Esophagus (tissue), 2 donors: ENCODE results near the gene OPRPN. TPM values are rescaled to one million over a fixed set of nuclear protein-coding genes. Genes with fewer than 3 reads are reported as not detected.

Experiments used
- H3K27ac ChIP-seq, 2 donors: one replicate each; pipeline ENCODE4 v1.5.1; 2013; ENCODE audit warnings: low read depth in 2 of 2, mild to moderate bottlenecking in 2 of 2, inconsistent platforms in 1 of 2, low read length in 1 of 2, moderate library complexity in 1 of 2
- H3K27me3 ChIP-seq, 2 donors: one replicate each; pipeline ENCODE4 v1.6.1; 2013; ENCODE audit warnings: low read length in 2 of 2, control low read depth in 1 of 2, mild to moderate bottlenecking in 1 of 2; ENCODE audit not compliant: insufficient read depth in 2 of 2, control insufficient read depth in 1 of 2
- H3K36me3 ChIP-seq, 2 donors: one replicate each; pipeline ENCODE4 v1.6.1; 2013; ENCODE audit warnings: low read length in 1 of 2; ENCODE audit not compliant: control insufficient read depth in 2 of 2, insufficient read depth in 2 of 2
- H3K4me1 ChIP-seq, 2 donors: one replicate each; pipeline ENCODE4 v1.6.1; 2013; ENCODE audit warnings: low read length in 1 of 2; ENCODE audit not compliant: control insufficient read depth in 2 of 2, insufficient read depth in 2 of 2
- H3K4me3 ChIP-seq, 2 donors: one replicate each; pipeline ENCODE4 v1.5.1; 2013; ENCODE audit warnings: low read length in 2 of 2, mild to moderate bottlenecking in 2 of 2, low read depth in 1 of 2, moderate library complexity in 1 of 2
- H3K9me3 ChIP-seq, 2 donors: one replicate each; pipeline ENCODE4 v1.6.1; 2013; ENCODE audit warnings: mild to moderate bottlenecking in 2 of 2, low read depth in 1 of 2, low read length in 1 of 2, moderate library complexity in 1 of 2; ENCODE audit not compliant: control insufficient read depth in 2 of 2, insufficient read depth in 1 of 2
- WGBS, 2 donors: extraction: QIAGEN DNeasy Blood & Tissue Kit; methylation state at CpG; one replicate each; pipeline ENCODE4 v1.1.7; 2013; 5-methylcytosine and 5-hydroxymethylcytosine counted together
- polyA plus RNA-seq, 2 donors: library from polyadenylated mRNA; stranded (reverse); fragments of 200-250 nt; gene quantifications; one replicate each; pipeline ENCODE4 v1.2.3, GENCODE V29; 2013
- donor health status: healthy with polysubstance abuse.
- donor health status: Bipolar disorder and iron deficiency.

Gene OPRPN
- polyA plus RNA-seq, 2 donors = not detected

DNA sequence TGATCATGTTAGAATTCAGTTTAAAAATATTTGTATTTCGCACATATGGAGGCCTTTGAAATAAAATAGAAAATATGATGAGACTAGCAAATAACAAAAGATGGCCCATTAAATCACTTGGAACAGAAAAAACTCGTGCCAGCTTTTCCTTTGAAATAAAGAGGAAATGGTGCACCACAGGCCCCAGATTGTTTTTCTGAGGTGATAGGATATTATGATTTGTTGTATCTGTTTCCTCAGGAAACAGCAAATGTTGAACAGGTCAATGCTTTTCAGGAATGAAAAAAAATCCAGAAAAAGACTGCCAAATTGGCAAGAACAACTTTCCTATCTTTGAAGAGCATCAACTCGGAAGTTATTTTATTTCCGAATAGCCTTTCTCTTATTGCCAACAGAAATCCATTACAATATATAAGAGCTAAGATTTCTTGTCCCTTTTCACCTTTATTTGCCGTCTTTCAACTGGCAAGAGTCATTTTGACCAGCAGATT, 15.0 kb upstream of the OPRPN start, which contains the start of gene SMR3B:
Gene SMR3B, plus strand, starts transcription at position 441 of the 491 bp plus-strand sequence. CDS start 1,380 bp downstream, outside the sequence.
- 63 to 68% methylated on average over 5 of the region's 5 CpGs for WGBS, 2 donors
- H3K4me1 ChIP-seq = no peaks in the 10 kb centered on the region
- H3K4me3 ChIP-seq = no peak within 1 kb of the TSS
- H3K9me3 ChIP-seq = no peaks in the 10 kb centered on the region
- H3K27me3 ChIP-seq = no peaks in the 10 kb centered on the region
- H3K36me3 ChIP-seq = no peaks in the 10 kb centered on the region
- H3K27ac ChIP-seq = no peak within 1 kb of the TSS

DNA sequence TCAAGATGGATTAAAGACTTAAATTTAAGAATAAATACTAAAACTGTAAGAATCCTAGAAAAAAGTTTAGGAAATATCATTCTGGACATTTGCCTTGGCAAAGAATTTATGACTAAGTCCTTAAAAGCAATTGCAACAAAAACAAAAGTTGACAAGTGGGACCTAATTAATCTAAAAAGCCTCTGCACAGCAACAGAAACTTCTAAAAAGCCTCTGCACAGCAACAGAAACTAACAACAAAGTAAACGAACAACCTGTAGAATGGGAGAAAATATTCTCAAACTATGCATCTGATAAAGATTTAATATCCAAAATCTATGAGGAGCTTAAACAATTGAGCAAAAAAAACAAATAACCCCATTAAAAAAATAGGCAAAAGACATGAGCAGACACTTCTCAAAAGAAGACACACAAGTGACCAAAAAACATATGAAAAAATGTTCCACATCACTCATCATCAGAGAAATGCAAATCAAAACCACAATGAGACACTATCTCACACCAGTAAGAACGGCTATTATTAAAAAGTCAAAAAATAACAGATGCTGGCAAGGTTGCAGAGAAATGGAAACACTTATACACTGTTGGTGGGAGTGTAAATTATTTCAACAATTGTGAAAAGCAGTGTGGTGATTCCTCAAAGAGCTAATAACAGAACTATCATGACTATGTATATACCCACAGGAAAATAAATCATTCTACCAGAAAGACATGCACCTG, 5.5 kb upstream of the OPRPN start:
- Histone ChIP-seq H3K9me3 (no peaks in the 10 kb centered on the region), H3K27me3 (no peaks in the 10 kb centered on the region), H3K27ac (no peak overlapping the region), H3K4me3 (no peak overlapping the region), H3K4me1 (no peaks in the 10 kb centered on the region), H3K36me3 (no peaks in the 10 kb centered on the region)
- WGBS, 2 donors = 46 to 57% methylated on average over 2 of the region's 2 CpGs

DNA sequence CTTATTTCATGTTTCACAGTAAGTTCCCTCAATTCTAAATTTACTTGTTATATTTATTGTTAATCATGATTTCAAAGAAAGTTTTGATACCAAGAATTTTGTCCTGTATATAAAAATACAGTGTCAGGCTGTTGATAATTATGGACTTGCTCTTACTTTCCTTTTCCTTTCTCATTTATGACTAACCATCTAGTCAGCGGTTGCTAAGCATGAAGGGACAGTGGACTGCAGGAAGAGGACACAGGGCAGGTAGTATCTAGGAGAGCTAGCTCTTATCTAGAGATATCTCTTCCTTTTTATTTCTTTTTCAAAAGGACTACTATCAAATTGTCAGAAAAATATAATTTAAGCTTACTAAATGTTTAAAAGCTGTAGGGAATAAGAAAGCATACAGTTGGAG, 1.6 kb downstream of the OPRPN start:
- Histone ChIP-seq H3K36me3 (no peaks in the 10 kb centered on the region), H3K27ac (no peak overlapping the region), H3K9me3 (no peaks in the 10 kb centered on the region), H3K4me3 (no peak overlapping the region), H3K27me3 (no peaks in the 10 kb centered on the region), H3K4me1 (no peaks in the 10 kb centered on the region)
- 86 to 100% methylated on average over 1 of the region's 1 CpG for WGBS, 2 donors

DNA sequence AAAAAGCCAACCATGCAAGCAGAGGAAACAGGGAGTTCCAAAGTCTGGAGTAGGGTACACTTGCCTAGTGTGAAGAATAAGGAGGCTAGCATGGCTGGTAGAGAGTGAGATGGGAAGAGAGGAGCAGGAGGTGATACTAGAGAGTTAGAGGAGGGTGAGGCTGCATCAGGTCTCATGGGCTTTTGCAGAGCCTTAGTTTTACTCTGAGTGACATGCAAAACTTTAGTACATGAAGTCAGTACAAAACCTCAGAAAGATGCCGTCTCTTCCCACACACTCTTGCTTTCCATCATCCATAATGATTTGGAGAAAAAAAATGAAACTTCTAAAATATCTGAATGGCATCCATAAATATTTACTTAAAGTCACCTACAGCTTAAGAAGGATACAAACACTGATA, 5.0 kb downstream of the OPRPN start:
- no peaks in the 10 kb centered on the region for H3K4me1 ChIP-seq
- no peaks in the 10 kb centered on the region for H3K9me3 ChIP-seq
- H3K27me3 ChIP-seq = no peaks in the 10 kb centered on the region
- H3K27ac ChIP-seq = no peak overlapping the region
- H3K36me3 ChIP-seq = no peaks in the 10 kb centered on the region
- no peak overlapping the region for H3K4me3 ChIP-seq
- WGBS, 2 donors = 78 to 84% methylated on average over 1 of the region's 1 CpG

DNA sequence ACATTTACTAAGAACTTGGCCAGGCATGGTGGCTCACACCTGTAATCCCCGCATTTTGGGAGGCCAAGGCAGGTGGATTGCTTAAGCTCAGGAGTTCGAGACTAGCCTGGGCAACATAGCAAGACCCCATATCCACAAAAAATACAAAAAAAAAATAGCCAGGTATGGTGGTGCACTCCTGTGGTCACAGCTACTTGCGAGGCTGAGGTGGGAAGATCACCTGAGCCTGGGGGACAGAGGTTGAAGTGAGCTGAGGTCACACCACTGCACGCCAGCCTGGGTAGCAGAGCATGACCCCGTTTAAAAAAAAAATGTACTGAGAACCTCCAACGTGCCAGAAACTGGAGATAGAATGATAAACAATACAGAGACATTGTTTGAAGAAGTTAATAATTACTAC, 8.0 kb downstream of the OPRPN start:
- WGBS, 2 donors = 60 to 73% methylated on average over 6 of the region's 6 CpGs
- Histone ChIP-seq H3K9me3 (no peaks in the 10 kb centered on the region), H3K27me3 (no peaks in the 10 kb centered on the region), H3K4me1 (no peaks in the 10 kb centered on the region), H3K27ac (no peak overlapping the region), H3K4me3 (no peak overlapping the region), H3K36me3 (no peaks in the 10 kb centered on the region)

DNA sequence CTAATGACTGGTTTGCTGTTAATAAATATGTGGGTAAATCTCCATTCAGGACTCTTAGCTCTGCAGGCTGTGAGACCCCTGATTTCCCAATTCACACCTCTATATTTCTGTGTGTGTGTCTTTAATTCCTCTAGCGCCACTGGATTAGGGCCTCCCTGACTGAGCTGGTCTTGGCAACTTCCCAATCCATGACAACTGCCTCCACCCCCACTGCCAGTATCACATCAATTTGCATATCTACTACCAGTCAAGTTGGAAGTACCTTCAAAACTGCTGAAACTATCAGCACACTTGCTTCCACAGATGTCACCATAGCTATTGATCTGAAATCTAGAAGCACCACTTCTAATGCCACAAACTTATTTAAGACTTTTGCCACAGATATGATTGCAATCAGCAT, 27.6 kb downstream of the OPRPN start:
- no peak overlapping the region for H3K27ac ChIP-seq
- H3K9me3 ChIP-seq = no peaks in the 10 kb centered on the region
- no peaks in the 10 kb centered on the region for H3K27me3 ChIP-seq
- no peak overlapping the region for H3K4me3 ChIP-seq
- H3K36me3 ChIP-seq = no peaks in the 10 kb centered on the region
- no peaks in the 10 kb centered on the region for H3K4me1 ChIP-seq
- WGBS, 2 donors = 64 to 65% methylated on average over 1 of the region's 1 CpG

DNA sequence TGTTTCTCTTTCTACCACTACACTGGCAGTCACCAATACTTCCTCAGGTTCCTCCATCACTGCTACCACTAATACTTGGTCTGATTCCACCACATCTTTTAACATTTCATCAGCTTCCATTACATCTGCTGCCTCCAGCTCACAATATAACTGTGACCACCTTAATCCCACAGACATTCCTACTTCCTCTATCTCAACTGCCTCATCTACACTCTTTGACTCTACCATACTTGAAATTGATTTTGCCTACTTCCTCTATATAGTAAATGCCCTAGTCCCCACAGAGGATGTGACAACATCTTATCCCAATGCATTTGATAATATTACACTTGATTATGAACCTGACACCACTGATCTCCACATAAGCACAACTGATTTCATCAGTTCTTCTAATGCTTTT, 29.0 kb downstream of the OPRPN start:
- Histone ChIP-seq H3K27ac (no peak overlapping the region), H3K4me1 (no peaks in the 10 kb centered on the region), H3K27me3 (no peaks in the 10 kb centered on the region), H3K4me3 (no peak overlapping the region), H3K9me3 (no peaks in the 10 kb centered on the region), H3K36me3 (no peaks in the 10 kb centered on the region)

DNA sequence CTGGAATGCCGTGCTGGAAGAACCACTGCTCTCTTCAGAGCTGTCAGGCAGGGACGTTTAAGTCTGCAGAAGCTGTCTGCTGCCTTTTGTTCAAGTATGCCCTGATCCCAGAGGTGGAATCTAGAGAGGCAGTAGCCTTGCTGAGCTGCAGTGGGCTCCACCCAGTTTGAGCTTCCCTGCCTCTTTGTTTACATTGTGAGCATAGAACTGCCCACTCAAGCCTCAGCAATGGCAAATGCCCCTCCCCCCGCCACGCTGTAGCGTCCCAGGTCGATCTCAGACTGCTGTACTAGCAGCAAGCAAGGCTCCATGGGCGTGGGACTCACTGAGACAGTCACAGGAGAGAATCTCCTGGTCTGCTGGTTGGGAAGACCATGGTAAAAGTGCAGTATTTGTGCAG, 39.5 kb downstream of the OPRPN start:
- Histone ChIP-seq H3K27ac (no peak overlapping the region), H3K36me3 (no peaks in the 10 kb centered on the region), H3K9me3 (no peaks in the 10 kb centered on the region), H3K4me3 (no peak overlapping the region), H3K4me1 (no peaks in the 10 kb centered on the region), H3K27me3 (no peaks in the 10 kb centered on the region)
- WGBS, 2 donors = 61 to 67% methylated on average over 7 of the region's 7 CpGs

DNA sequence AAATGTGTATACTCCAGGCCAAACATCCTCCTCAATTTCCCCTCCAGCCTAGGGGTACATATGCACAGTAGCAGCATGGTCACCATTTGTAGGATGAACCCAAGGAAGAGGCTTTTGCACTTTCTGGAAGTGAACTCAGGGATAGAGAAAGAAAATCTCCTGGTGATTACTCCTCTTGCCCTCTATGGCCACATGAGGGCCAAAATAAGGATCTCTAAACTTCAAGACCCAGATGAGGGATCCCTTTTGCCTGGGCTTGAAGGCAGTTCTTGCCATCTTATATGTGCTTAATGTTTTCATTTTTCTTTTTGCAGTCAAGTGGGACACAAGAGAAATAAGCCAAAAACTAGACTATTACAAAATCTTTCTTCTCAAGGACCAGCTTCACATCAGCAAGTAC, 44.7 kb downstream of the OPRPN start:
- Histone ChIP-seq H3K9me3 (no peaks in the 10 kb centered on the region), H3K27ac (no peak overlapping the region), H3K36me3 (no peaks in the 10 kb centered on the region), H3K4me3 (no peak overlapping the region), H3K27me3 (no peaks in the 10 kb centered on the region), H3K4me1 (no peaks in the 10 kb centered on the region)

DNA sequence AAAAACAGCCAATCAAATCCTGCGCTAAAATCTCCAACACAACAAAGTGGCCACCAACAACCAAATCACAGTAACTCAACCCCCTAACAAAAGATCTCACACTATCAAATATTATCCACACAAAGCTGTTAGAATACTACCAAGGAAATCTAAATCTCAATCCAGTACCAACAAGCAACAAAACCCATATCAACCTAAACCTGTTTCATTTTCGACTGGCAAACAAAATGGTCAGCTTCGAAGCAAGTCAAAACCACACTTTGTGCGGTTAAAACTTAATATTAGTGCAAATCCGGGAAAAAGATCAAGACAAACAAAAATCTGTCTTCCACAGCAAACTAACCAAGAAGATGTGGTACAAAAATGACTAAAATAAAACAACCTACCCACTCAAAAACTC, 45.6 kb downstream of the OPRPN start:
- Histone ChIP-seq H3K27ac (no peak overlapping the region), H3K4me1 (no peaks in the 10 kb centered on the region), H3K36me3 (no peaks in the 10 kb centered on the region), H3K27me3 (no peaks in the 10 kb centered on the region), H3K4me3 (no peak overlapping the region), H3K9me3 (no peaks in the 10 kb centered on the region)
- 89 to 91% methylated on average over 5 of the region's 5 CpGs for WGBS, 2 donors
